ENCODE data around the gene ZNF827. TPM values are rescaled to one million over a fixed set of nuclear protein-coding genes. Genes with fewer than 3 reads are reported as not detected.

The ZNF827 gene
- total and polyA plus RNA-seq, 7 donors, result 1.8 to 37.7 (median 11.3) TPM

DNA sequence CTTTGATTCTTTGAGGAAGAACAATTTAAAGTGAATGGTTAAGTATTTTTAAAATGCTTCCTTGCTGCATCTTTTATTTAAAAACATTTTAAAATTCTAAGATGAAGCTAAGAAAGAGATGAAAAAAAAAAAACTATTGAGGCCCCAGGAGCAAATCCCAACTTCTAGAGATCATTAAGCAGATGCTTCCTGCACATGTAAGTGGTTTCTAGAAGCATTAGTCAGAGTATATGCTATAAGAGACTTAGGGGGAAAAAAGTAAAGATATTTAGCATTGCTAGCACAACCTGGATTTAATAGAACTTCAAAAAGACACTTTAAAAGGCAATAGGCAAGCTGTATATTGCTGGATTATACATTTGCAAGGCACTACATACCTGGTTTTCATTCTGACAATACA is 64.7 kb downstream of the ZNF827 start:
- intact Hi-C loops (cut with DNase I), result no loop called here
- Histone ChIP-seq H3K4me3 (no peak overlapping the region), H3K27me3 (no peaks in the 10 kb centered on the region), H3K9me3 (no peaks in the 10 kb centered on the region), H3K27ac (no peak overlapping the region), H3K4me1 (peaks cover 0 to 31% (median 7%) of the 10 kb centered on the region in 4 donors), H3K36me3 (no peaks in the 10 kb centered on the region)
- TF ChIP-seq POLR2A (IDR thresholded peaks at IDR 0.05) (no peak), POLR2AphosphoS5 (IDR thresholded peaks at IDR 0.05) (no peak), EP300 (IDR thresholded peaks at IDR 0.05) (no peak)
- TF ChIP-seq, protein P1, sequence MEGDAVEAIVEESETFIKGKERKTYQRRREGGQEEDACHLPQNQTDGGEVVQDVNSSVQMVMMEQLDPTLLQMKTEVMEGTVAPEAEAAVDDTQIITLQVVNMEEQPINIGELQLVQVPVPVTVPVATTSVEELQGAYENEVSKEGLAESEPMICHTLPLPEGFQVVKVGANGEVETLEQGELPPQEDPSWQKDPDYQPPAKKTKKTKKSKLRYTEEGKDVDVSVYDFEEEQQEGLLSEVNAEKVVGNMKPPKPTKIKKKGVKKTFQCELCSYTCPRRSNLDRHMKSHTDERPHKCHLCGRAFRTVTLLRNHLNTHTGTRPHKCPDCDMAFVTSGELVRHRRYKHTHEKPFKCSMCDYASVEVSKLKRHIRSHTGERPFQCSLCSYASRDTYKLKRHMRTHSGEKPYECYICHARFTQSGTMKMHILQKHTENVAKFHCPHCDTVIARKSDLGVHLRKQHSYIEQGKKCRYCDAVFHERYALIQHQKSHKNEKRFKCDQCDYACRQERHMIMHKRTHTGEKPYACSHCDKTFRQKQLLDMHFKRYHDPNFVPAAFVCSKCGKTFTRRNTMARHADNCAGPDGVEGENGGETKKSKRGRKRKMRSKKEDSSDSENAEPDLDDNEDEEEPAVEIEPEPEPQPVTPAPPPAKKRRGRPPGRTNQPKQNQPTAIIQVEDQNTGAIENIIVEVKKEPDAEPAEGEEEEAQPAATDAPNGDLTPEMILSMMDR (IDR thresholded peaks at IDR 0.05), result no peak
- DNase-seq, result no peak

DNA sequence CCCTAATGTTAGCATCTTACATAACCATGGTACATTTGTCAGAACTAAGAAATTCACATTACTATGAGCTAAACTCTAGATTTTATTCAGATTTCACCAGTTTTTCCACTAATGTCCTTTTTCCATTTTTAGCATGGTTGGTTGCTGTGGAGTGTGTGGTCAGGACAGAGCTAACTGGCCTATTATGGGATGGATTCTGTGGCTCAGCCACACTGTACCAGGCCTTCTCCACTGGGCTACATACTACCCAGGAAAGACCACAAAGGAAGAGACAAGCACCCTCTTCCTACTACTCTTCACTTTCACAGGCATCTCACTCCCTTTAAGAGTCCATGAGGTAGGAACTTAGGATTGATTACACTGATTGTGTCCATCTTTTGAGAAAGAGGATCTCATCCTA is 67.4 kb downstream of the ZNF827 start:
- Histone ChIP-seq H3K4me3 (no peak overlapping the region), H3K9me3 (no peaks in the 10 kb centered on the region), H3K27me3 (no peaks in the 10 kb centered on the region), H3K4me1 (peaks cover 0 to 30% (median 8%) of the 10 kb centered on the region in 4 donors), H3K36me3 (no peaks in the 10 kb centered on the region), H3K27ac (no peak overlapping the region)
- intact Hi-C loops (cut with DNase I), result no loop called here
- TF ChIP-seq POLR2A (IDR thresholded peaks at IDR 0.05) (no peak), POLR2AphosphoS5 (IDR thresholded peaks at IDR 0.05) (no peak), EP300 (IDR thresholded peaks at IDR 0.05) (no peak)
- TF ChIP-seq, protein P1 (IDR thresholded peaks at IDR 0.05), result no peak
- no peak for DNase-seq

DNA sequence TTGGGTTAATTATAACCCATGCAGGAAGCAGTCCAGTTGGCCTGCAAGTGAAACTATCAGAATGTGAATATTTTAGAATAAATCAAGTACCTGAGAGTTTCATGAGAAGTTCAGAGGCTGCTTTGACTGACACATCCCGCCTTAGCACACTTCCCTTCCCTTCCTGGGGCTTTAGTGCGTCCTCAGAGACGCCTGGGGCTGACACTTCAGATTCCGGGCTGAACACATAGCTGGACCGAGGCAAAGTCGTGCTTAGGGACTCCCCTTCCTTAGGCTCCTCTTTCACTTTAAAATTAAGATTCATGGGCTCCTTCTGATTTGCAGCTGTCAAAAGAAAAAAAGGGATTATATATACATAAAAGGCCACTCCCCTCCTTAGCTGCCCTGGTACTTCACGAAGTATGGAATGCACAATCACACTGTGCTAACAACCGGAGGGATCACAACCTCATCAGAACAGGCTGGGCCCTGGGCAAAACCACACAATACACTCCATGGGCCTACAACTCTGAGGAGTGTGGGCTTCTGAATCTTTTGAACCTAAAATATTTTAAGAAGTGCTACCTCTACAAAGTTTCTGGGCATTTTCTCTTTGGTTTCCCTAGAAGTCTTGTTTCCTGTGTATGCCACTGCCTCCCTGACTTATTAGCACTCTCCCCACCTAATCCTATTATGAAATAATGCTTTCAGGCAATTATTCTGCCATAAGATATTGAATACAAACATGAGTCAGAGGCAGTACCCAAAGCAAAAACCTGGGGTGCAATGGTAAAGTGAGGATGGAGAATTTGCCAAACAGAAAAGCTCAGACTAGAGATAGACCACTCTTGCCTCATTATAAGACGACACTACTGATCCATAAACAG is 68.2 kb downstream of the ZNF827 start:
- Histone ChIP-seq H3K36me3 (no peaks in the 10 kb centered on the region), H3K27ac (peak overlapping the region in 1 of 4 donors; percentile 3), H3K27me3 (no peaks in the 10 kb centered on the region), H3K4me3 (no peak overlapping the region), H3K4me1 (peaks cover 0 to 28% (median 11%) of the 10 kb centered on the region in 4 donors), H3K9me3 (no peaks in the 10 kb centered on the region)
- 53 to 64% methylated on average over 9 of the region's 9 CpGs for WGBS, 2 donors
- TF ChIP-seq POLR2A (IDR thresholded peaks at IDR 0.05) (no peak), POLR2AphosphoS5 (IDR thresholded peaks at IDR 0.05) (no peak), EP300 (IDR thresholded peaks at IDR 0.05) (no peak)
- TF ChIP-seq, protein P1 (IDR thresholded peaks at IDR 0.05), result no peak
- intact Hi-C loops (cut with DNase I), result no loop called here
- no peak for DNase-seq

DNA sequence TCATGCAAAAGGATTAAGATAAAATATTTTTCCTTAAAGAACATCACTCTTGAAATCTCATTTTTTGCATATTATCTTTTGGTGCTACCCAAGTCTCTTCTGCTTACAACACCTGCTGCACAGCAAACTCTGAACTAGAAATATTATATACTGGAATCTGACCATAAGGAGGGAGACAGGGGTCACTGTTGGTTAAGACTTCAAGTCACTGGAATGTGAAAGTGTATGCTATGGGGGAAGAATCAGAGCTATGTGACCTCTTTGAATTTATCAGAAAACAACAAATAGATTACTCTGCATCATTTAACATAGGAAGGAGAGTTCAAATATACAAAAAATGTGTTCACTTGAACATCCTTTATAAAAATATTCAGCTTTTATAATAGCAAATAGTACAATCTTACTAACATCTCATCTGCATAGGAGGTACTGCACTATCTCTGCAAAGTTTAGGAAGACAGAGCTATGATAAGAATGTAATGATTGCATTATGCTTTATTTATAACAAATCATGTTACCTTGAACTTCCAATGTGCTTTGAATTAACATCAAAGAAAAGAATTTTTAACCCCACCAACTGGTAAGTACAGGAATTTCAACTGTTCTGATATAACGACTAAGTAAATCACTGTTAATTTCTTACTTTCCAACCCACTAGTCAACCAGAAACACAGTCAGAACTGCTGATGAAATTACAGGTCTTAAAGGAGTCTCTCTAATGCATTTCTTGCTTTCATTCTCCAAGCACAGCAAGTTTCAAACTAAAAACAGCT is 69.8 kb downstream of the ZNF827 start:
- no peaks in the 10 kb centered on the region for H3K27me3 ChIP-seq
- H3K27ac ChIP-seq, result no peak overlapping the region
- 37 to 53% methylated on average over 1 of the region's 1 CpG for WGBS, 2 donors
- no peaks in the 10 kb centered on the region for H3K9me3 ChIP-seq
- intact Hi-C loops (cut with DNase I), result loop anchor here (10.0 kb wide), 1 partner anchor 306 kb away; the partner anchor contains the start of gene LSM6
- TF ChIP-seq POLR2AphosphoS5 (IDR thresholded peaks at IDR 0.05), result no peak
- peaks cover 0 to 31% (median 15%) of the 10 kb centered on the region in 4 donors for H3K4me1 ChIP-seq
- DNase-seq, result no peak
- H3K36me3 ChIP-seq, result no peaks in the 10 kb centered on the region
- no peak overlapping the region for H3K4me3 ChIP-seq

DNA sequence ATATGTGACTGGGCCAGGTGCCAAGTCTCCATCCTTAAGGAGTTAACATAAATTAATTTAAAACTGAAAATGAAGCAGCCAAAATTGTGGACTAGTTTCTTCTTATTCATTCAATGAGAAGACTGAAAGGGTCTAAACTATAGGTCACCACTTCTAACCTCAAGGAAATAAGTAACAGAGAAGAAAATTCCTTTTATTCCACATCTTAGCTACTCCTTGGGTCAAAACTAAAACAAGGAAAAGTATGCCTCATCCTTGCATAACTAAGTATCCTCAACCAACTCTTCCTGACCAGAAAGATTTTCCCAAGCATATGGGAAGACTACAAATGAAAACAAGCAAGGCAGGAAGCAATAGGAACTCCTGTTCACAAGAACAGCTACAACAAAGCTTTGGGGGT is 71.2 kb downstream of the ZNF827 start:
- H3K27ac ChIP-seq, result no peak overlapping the region
- intact Hi-C loops (cut with DNase I), result loop anchor here (10.0 kb wide), 1 partner anchor 307 kb away; the partner anchor contains the start of gene LSM6
- H3K36me3 ChIP-seq, result no peaks in the 10 kb centered on the region
- DNase-seq, result no peak
- H3K27me3 ChIP-seq, result no peaks in the 10 kb centered on the region
- no peak overlapping the region for H3K4me3 ChIP-seq
- no peaks in the 10 kb centered on the region for H3K9me3 ChIP-seq
- peaks cover 0 to 32% (median 15%) of the 10 kb centered on the region in 4 donors for H3K4me1 ChIP-seq
- no peak for TF ChIP-seq POLR2A (IDR thresholded peaks at IDR 0.05)
- TF ChIP-seq POLR2AphosphoS5 (IDR thresholded peaks at IDR 0.05), result no peak
- TF ChIP-seq, protein P1 (IDR thresholded peaks at IDR 0.05), result no peak
- no peak for TF ChIP-seq EP300 (IDR thresholded peaks at IDR 0.05)
